ENCODE data around the gene AFG1L.

DNA sequence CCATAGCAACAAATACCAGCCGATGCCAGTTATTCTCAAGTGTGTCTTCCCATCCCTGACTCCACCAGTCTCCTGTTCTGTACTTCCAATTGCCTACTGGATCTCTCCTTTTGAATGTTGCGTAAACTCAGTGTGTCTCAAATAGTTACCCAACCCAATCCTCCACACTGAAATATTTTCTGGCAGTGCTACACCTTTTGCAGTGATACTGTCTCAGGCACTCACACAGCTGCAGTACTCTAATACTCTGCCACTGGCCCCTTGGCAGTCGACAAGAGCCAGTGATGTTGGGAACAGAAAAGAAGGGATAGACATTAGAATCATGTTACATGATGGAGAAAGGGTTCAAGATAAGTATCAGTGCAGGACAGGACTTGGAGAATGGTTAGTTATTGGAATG, 234.0 kb downstream of the AFG1L start:
- TF ChIP-seq, protein P1, sequence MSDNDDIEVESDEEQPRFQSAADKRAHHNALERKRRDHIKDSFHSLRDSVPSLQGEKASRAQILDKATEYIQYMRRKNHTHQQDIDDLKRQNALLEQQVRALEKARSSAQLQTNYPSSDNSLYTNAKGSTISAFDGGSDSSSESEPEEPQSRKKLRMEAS (IDR thresholded peaks at IDR 0.05) = no peak
- TF ChIP-seq, protein P2, sequence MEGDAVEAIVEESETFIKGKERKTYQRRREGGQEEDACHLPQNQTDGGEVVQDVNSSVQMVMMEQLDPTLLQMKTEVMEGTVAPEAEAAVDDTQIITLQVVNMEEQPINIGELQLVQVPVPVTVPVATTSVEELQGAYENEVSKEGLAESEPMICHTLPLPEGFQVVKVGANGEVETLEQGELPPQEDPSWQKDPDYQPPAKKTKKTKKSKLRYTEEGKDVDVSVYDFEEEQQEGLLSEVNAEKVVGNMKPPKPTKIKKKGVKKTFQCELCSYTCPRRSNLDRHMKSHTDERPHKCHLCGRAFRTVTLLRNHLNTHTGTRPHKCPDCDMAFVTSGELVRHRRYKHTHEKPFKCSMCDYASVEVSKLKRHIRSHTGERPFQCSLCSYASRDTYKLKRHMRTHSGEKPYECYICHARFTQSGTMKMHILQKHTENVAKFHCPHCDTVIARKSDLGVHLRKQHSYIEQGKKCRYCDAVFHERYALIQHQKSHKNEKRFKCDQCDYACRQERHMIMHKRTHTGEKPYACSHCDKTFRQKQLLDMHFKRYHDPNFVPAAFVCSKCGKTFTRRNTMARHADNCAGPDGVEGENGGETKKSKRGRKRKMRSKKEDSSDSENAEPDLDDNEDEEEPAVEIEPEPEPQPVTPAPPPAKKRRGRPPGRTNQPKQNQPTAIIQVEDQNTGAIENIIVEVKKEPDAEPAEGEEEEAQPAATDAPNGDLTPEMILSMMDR (IDR thresholded peaks at IDR 0.05; ENCODE audit: low read depth, low read length, missing input control) = no peak
- no peak for TF ChIP-seq TAF1 (conservative IDR thresholded peaks at IDR 0.05)
- TF ChIP-seq, protein P3, sequence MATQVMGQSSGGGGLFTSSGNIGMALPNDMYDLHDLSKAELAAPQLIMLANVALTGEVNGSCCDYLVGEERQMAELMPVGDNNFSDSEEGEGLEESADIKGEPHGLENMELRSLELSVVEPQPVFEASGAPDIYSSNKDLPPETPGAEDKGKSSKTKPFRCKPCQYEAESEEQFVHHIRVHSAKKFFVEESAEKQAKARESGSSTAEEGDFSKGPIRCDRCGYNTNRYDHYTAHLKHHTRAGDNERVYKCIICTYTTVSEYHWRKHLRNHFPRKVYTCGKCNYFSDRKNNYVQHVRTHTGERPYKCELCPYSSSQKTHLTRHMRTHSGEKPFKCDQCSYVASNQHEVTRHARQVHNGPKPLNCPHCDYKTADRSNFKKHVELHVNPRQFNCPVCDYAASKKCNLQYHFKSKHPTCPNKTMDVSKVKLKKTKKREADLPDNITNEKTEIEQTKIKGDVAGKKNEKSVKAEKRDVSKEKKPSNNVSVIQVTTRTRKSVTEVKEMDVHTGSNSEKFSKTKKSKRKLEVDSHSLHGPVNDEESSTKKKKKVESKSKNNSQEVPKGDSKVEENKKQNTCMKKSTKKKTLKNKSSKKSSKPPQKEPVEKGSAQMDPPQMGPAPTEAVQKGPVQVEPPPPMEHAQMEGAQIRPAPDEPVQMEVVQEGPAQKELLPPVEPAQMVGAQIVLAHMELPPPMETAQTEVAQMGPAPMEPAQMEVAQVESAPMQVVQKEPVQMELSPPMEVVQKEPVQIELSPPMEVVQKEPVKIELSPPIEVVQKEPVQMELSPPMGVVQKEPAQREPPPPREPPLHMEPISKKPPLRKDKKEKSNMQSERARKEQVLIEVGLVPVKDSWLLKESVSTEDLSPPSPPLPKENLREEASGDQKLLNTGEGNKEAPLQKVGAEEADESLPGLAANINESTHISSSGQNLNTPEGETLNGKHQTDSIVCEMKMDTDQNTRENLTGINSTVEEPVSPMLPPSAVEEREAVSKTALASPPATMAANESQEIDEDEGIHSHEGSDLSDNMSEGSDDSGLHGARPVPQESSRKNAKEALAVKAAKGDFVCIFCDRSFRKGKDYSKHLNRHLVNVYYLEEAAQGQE (IDR thresholded peaks at IDR 0.05) = no peak
- TF ChIP-seq, protein P4, sequence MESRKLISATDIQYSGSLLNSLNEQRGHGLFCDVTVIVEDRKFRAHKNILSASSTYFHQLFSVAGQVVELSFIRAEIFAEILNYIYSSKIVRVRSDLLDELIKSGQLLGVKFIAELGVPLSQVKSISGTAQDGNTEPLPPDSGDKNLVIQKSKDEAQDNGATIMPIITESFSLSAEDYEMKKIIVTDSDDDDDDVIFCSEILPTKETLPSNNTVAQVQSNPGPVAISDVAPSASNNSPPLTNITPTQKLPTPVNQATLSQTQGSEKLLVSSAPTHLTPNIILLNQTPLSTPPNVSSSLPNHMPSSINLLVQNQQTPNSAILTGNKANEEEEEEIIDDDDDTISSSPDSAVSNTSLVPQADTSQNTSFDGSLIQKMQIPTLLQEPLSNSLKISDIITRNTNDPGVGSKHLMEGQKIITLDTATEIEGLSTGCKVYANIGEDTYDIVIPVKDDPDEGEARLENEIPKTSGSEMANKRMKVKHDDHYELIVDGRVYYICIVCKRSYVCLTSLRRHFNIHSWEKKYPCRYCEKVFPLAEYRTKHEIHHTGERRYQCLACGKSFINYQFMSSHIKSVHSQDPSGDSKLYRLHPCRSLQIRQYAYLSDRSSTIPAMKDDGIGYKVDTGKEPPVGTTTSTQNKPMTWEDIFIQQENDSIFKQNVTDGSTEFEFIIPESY (IDR thresholded peaks at IDR 0.05) = no peak
- TF ChIP-seq RAD21 (IDR thresholded peaks at IDR 0.05) = no peak
- TF ChIP-seq JUND (IDR thresholded peaks at IDR 0.05) = no peak
- no peak for TF ChIP-seq YY1 (IDR thresholded peaks at IDR 0.05)
- TF ChIP-seq GABPA (IDR thresholded peaks at IDR 0.05 in 1 of 2, conservative IDR thresholded peaks at IDR 0.05 in 1 of 2) = no peak
- TF ChIP-seq FOXA2 (IDR thresholded peaks at IDR 0.05) = no peak
- TF ChIP-seq EGR1 (IDR thresholded peaks at IDR 0.05; ENCODE audit: low read depth in 2 of 2) = no peak

Data from liver (tissue), 3 donors.